ENCODE results near the gene AKAP13.

DNA sequence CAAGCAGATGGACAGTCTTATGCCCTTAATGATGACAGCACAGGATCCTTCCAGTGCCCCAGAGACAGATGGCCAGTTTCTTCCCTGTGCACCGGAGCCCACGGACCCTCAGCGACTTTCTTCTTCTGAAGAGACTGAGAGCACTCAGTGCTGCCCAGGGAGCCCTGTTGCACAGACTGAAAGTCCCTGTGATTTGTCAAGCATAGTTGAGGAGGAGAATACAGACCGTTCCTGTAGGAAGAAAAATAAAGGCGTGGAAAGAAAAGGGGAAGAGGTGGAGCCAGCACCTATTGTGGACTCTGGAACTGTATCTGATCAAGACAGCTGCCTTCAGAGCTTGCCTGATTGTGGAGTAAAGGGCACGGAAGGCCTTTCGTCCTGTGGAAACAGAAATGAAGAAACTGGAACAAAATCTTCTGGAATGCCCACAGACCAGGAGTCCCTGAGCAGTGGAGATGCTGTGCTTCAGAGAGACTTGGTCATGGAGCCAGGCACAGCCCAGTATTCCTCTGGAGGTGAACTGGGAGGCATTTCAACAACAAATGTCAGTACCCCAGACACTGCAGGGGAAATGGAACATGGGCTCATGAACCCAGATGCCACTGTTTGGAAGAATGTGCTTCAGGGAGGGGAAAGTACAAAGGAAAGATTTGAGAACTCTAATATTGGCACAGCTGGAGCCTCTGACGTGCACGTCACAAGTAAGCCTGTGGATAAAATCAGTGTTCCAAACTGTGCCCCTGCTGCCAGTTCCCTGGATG, 198.7 kb downstream of the AKAP13 start:
- TF ChIP-seq EP300 (IDR thresholded peaks at IDR 0.05) = no peak
- TF ChIP-seq, protein P1, sequence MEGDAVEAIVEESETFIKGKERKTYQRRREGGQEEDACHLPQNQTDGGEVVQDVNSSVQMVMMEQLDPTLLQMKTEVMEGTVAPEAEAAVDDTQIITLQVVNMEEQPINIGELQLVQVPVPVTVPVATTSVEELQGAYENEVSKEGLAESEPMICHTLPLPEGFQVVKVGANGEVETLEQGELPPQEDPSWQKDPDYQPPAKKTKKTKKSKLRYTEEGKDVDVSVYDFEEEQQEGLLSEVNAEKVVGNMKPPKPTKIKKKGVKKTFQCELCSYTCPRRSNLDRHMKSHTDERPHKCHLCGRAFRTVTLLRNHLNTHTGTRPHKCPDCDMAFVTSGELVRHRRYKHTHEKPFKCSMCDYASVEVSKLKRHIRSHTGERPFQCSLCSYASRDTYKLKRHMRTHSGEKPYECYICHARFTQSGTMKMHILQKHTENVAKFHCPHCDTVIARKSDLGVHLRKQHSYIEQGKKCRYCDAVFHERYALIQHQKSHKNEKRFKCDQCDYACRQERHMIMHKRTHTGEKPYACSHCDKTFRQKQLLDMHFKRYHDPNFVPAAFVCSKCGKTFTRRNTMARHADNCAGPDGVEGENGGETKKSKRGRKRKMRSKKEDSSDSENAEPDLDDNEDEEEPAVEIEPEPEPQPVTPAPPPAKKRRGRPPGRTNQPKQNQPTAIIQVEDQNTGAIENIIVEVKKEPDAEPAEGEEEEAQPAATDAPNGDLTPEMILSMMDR (IDR thresholded peaks at IDR 0.05) = no peak
